Parathyroid adenoma (tissue), 2 donors: ENCODE data around the gene EXOC3L1.

Experiments used
- H2AFZ ChIP-seq: fragments of 300-600 bp; sonication (generic); one replicate; pipeline ENCODE4 v1.7.0; 2017; ENCODE audit warnings: antibody characterized with exemption, mild to moderate bottlenecking
- H3K27ac ChIP-seq: fragments of 300-600 bp; sonication (generic); one replicate; pipeline ENCODE4 v1.7.0; 2017
- H3K27me3 ChIP-seq: fragments of 300-600 bp; sonication (generic); one replicate; pipeline ENCODE4 v1.7.0; 2017; ENCODE audit warnings: low read length; ENCODE audit not compliant: control insufficient read depth, insufficient read depth
- H3K36me3 ChIP-seq: fragments of 300-600 bp; sonication (generic); one replicate; pipeline ENCODE4 v1.7.0; 2017; ENCODE audit warnings: low read length; ENCODE audit not compliant: control insufficient read depth, insufficient read depth
- H3K4me1 ChIP-seq: fragments of 300-600 bp; sonication (generic); one replicate; pipeline ENCODE4 v1.7.0; 2017; ENCODE audit warnings: control low read depth
- H3K4me2 ChIP-seq: fragments of 300-600 bp; sonication (generic); one replicate; pipeline ENCODE4 v1.7.0; 2017; ENCODE audit warnings: low read length
- H3K4me3 ChIP-seq: fragments of 300-600 bp; sonication (generic); one replicate; pipeline ENCODE4 v1.7.0; 2017; ENCODE audit warnings: low read depth, low read length
- H3K79me2 ChIP-seq: fragments of 300-600 bp; sonication (generic); one replicate; pipeline ENCODE4 v1.7.0; 2017; ENCODE audit warnings: control low read depth
- H3K9ac ChIP-seq: fragments of 300-600 bp; sonication (generic); one replicate; pipeline ENCODE4 v1.7.0; 2017; ENCODE audit warnings: mild to moderate bottlenecking
- H3K9me3 ChIP-seq: fragments of 300-600 bp; sonication (generic); one replicate; pipeline ENCODE4 v1.7.0; 2017; ENCODE audit warnings: low read length; ENCODE audit not compliant: control insufficient read depth
- CTCF ChIP-seq: fragments of 300-600 bp; sonication (generic); IDR thresholded peaks from one replicate; pipeline ENCODE4 v1.7.0; 2017; ENCODE audit warnings: antibody characterized with exemption, mild to moderate bottlenecking
- donor health status: primary hyperparathyroidism.

The EXOC3L1 gene

GRCh38 chr16:67157106-67157748 is 32.7 kb downstream of the EXOC3L1 start:
- no peak overlapping the region for H3K27ac ChIP-seq
- H3K9ac ChIP-seq, result no peak overlapping the region
- H3K9me3 ChIP-seq, result no peaks in the 10 kb centered on the region
- H3K27me3 ChIP-seq, result no peaks in the 10 kb centered on the region
- H3K79me2 ChIP-seq, result no peaks in the 10 kb centered on the region
- no peak overlapping the region for H3K4me2 ChIP-seq
- no peak overlapping the region for H2AFZ ChIP-seq
- H3K4me1 ChIP-seq, result peaks cover 5% of the 10 kb centered on the region
- H3K4me3 ChIP-seq, result no peak overlapping the region
- TF ChIP-seq CTCF, result no peak
- no peaks in the 10 kb centered on the region for H3K36me3 ChIP-seq

- Histone ChIP-seq H3K36me3 (no peaks in the 10 kb centered on the region), H2AFZ (no peak overlapping the region), H3K27me3 (no peaks in the 10 kb centered on the region), H3K27ac (no peak overlapping the region), H3K4me1 (peaks cover 6% of the 10 kb centered on the region), H3K9me3 (no peaks in the 10 kb centered on the region), H3K79me2 (no peaks in the 10 kb centered on the region), H3K9ac (no peak overlapping the region), H3K4me2 (no peak overlapping the region), H3K4me3 (no peak overlapping the region)
- TF ChIP-seq CTCF, result no peak
Observed at GRCh38 chr16:67156143-67156844, 33.6 kb downstream of the EXOC3L1 start.

GRCh38 chr16:67155295-67156142 is 34.4 kb downstream of the EXOC3L1 start:
- Histone ChIP-seq H3K9ac (no peak overlapping the region), H3K4me1 (peaks cover 8% of the 10 kb centered on the region)

GRCh38 chr16:67154578-67155294 is 35.2 kb downstream of the EXOC3L1 start:
- Histone ChIP-seq H3K36me3 (no peaks in the 10 kb centered on the region), H3K27me3 (no peaks in the 10 kb centered on the region), H2AFZ (peak overlapping the region; percentile 64), H3K9ac (no peak overlapping the region), H3K9me3 (no peaks in the 10 kb centered on the region), H3K4me1 (peaks cover 8% of the 10 kb centered on the region), H3K79me2 (no peaks in the 10 kb centered on the region), H3K27ac (no peak overlapping the region), H3K4me2 (peak overlapping the region; percentile 69), H3K4me3 (no peak overlapping the region)
- no peak for TF ChIP-seq CTCF

More at GRCh38 chr16:67155295-67156142, 34.4 kb downstream of the EXOC3L1 start:
- H3K9me3 ChIP-seq, result no peaks in the 10 kb centered on the region
- H3K4me2 ChIP-seq, result peak overlapping the region; percentile 69
- H3K27me3 ChIP-seq, result no peaks in the 10 kb centered on the region
- H2AFZ ChIP-seq, result peak overlapping the region; percentile 64
- H3K79me2 ChIP-seq, result no peaks in the 10 kb centered on the region
- H3K27ac ChIP-seq, result no peak overlapping the region
- no peaks in the 10 kb centered on the region for H3K36me3 ChIP-seq
- H3K4me3 ChIP-seq, result no peak overlapping the region
- TF ChIP-seq CTCF, result peak; percentile 97
